Keratinocyte (primary cell): ENCODE measurements around the gene DNAJC7. TPM values are rescaled to one million over a fixed set of nuclear protein-coding genes. Genes with fewer than 3 reads are reported as not detected.
A peak's percentile ranks its signal among the peaks of the same experiment; 100 is the strongest.

Experiments
- DNase-seq: peaks from one replicate; pipeline ENCODE4 v3.0.0-alpha.2; 2011; ENCODE audit warnings: low read depth, missing footprints, low spot score
- FAIRE-seq: peaks from 2 replicates; lab custom pipeline; 2011; peaks lifted over from hg19 to GRCh38; lab: Jason Lieb, UNC
- H2AFZ ChIP-seq: 2 replicates; pipeline ENCODE4 v1.6.0; 2012; ENCODE audit warnings: low read length, control low read depth, inconsistent platforms; ENCODE audit not compliant: control insufficient read depth
- H3K27ac ChIP-seq: 2 replicates; pipeline ENCODE4 v1.5.1; 2011; ENCODE audit warnings: low read length; ENCODE audit not compliant: control insufficient read depth, insufficient read depth
- H3K27me3 ChIP-seq: 3 replicates; pipeline ENCODE4 v1.6.0; 2011; ENCODE audit warnings: low read length; ENCODE audit not compliant: control insufficient read depth, insufficient read depth; ENCODE audit errors: extremely low read depth
- H3K36me3 ChIP-seq, 2 experiments: 2 replicates in 1 of 2; 3 replicates in 1 of 2; pipeline ENCODE4 v1.5.1; 2011; ENCODE audit warnings: low read length in 2 of 2, mild to moderate bottlenecking in 1 of 2; ENCODE audit not compliant: control insufficient read depth in 2 of 2, insufficient read depth in 2 of 2; ENCODE audit errors: extremely low read depth in 1 of 2
- H3K4me1 ChIP-seq: 3 replicates; pipeline ENCODE4 v1.5.1; 2011; ENCODE audit warnings: low read length; ENCODE audit not compliant: control insufficient read depth, insufficient read depth; ENCODE audit errors: extremely low read depth
- H3K4me2 ChIP-seq: 3 replicates; pipeline ENCODE4 v1.6.0; 2011; ENCODE audit warnings: low read depth, low read length; ENCODE audit not compliant: control insufficient read depth, insufficient read depth; ENCODE audit errors: extremely low read depth
- H3K4me3 ChIP-seq, 3 experiments: fragments of 200-600 bp in 1 of 3; sonication (generic) in 1 of 3; 2 replicates in 2 of 3; 3 replicates in 1 of 3; pipeline ENCODE4 v1.5.1; 2011 to 2016; ENCODE audit warnings: low read length in 3 of 3, mild to moderate bottlenecking in 3 of 3, control low read depth in 2 of 3, inconsistent platforms in 1 of 3, low read depth in 1 of 3, mixed read lengths in 1 of 3, mixed run types in 1 of 3, moderate library complexity in 1 of 3; ENCODE audit not compliant: control insufficient read depth in 2 of 3, insufficient read depth in 2 of 3; ENCODE audit errors: extremely low read depth in 1 of 3
- H3K79me2 ChIP-seq: 2 replicates; pipeline ENCODE4 v1.6.0; 2012; ENCODE audit warnings: low read length; ENCODE audit not compliant: control insufficient read depth, insufficient read depth
- H3K9ac ChIP-seq: 3 replicates; pipeline ENCODE4 v1.6.0; 2011; ENCODE audit warnings: low read length; ENCODE audit not compliant: control insufficient read depth, insufficient read depth; ENCODE audit errors: extremely low read depth
- H3K9me1 ChIP-seq: 3 replicates; pipeline ENCODE4 v1.6.0; 2011; ENCODE audit warnings: low read length; ENCODE audit not compliant: control insufficient read depth, insufficient read depth; ENCODE audit errors: extremely low read depth
- H3K9me3 ChIP-seq: 2 replicates; pipeline ENCODE4 v1.5.1; 2012; ENCODE audit warnings: low read depth, low read length; ENCODE audit not compliant: control insufficient read depth
- H4K20me1 ChIP-seq: 3 replicates; pipeline ENCODE4 v1.6.0; 2011; ENCODE audit warnings: low read length; ENCODE audit not compliant: control insufficient read depth, insufficient read depth; ENCODE audit errors: extremely low read depth
- EZH2 ChIP-seq: IDR thresholded peaks from one replicate; pipeline ENCODE4 v1.6.1; 2012; ENCODE audit warnings: inconsistent platforms, mild to moderate bottlenecking, low read length, moderate library complexity
- dilution Hi-C: fragments of 300-500 bp; cut with MboI; formaldehyde crosslinking; loops from one replicate; pipeline ENCODE4 v1.7.0; 2020; ENCODE audit warnings: low sequenced_read_pairs; ENCODE audit not compliant: extremely low pct_ligation_motif_present
- polyA plus RNA-seq, 5 experiments: library from polyadenylated mRNA; depleted of rRNA in 3 of 5; stranded (reverse) in 3 of 5; stranded (forward) in 1 of 5; unstranded in 1 of 5; fragments of >200 nt; gene quantifications; 1 replicate in 1 of 5; 2 replicates in 3 of 5; 3 replicates in 1 of 5; pipeline versions ENCODE4 v1.2.1 to v1.2.3, GENCODE V29; 2011 to 2012; ENCODE audit warnings: missing spikeins in 2 of 5, low read depth in 1 of 5, low replicate concordance in 1 of 5
- TF ChIP-seq, protein P1 (sequence below), 3 experiments: IDR thresholded peaks in 1 of 3; conservative IDR thresholded peaks in 1 of 3; optimal IDR thresholded peaks in 1 of 3; 2 replicates in 2 of 3; 3 replicates in 1 of 3; pipeline versions ENCODE3 to v1.5.1; 2011; ENCODE audit warnings: low read length in 3 of 3, mild to moderate bottlenecking in 3 of 3, moderate library complexity in 2 of 3, control low read depth in 1 of 3, inconsistent platforms in 1 of 3; ENCODE audit not compliant: insufficient read depth in 2 of 3; ENCODE audit errors: extremely low read depth in 1 of 3

The DNAJC7 gene
- polyA plus RNA-seq, 1 donor (not counting 4 experiments of a cell fraction or from before 2014, with no cell fraction given), result 82.5 TPM

GRCh38 chr17:41948762-41949460, 68.3 kb downstream of the DNAJC7 start:
- no peaks in the 10 kb centered on the region for H4K20me1 ChIP-seq
- FAIRE-seq (no peak), DNase-seq (no peak)
- H3K27me3 ChIP-seq, result no peaks in the 10 kb centered on the region
- no peak overlapping the region for H3K4me2 ChIP-seq
- no peaks in the 10 kb centered on the region for H3K4me1 ChIP-seq
- dilution Hi-C loops, result no loop called here
- H3K9me1 ChIP-seq, result no peaks in the 10 kb centered on the region
- no peak overlapping the region for H3K27ac ChIP-seq
- no peaks in the 10 kb centered on the region for H3K9me3 ChIP-seq
- H3K9ac ChIP-seq, result no peak overlapping the region
- peak overlapping the region; percentile 35 for H2AFZ ChIP-seq
- H3K79me2 ChIP-seq, result no peaks in the 10 kb centered on the region
- no peak overlapping the region for H3K4me3 ChIP-seq
- TF ChIP-seq, protein P1, sequence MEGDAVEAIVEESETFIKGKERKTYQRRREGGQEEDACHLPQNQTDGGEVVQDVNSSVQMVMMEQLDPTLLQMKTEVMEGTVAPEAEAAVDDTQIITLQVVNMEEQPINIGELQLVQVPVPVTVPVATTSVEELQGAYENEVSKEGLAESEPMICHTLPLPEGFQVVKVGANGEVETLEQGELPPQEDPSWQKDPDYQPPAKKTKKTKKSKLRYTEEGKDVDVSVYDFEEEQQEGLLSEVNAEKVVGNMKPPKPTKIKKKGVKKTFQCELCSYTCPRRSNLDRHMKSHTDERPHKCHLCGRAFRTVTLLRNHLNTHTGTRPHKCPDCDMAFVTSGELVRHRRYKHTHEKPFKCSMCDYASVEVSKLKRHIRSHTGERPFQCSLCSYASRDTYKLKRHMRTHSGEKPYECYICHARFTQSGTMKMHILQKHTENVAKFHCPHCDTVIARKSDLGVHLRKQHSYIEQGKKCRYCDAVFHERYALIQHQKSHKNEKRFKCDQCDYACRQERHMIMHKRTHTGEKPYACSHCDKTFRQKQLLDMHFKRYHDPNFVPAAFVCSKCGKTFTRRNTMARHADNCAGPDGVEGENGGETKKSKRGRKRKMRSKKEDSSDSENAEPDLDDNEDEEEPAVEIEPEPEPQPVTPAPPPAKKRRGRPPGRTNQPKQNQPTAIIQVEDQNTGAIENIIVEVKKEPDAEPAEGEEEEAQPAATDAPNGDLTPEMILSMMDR (optimal IDR thresholded peaks at IDR 0.05 in 1 of 3, IDR thresholded peaks at IDR 0.05 in 1 of 3, conservative IDR thresholded peaks at IDR 0.05 in 1 of 3; ENCODE audit: extremely low read depth in 1 of 3, insufficient read depth in 2 of 3, low read length in 3 of 3), result no peak
- TF ChIP-seq EZH2, result no peak
- H3K36me3 ChIP-seq, result no peaks in the 10 kb centered on the region

DNA sequence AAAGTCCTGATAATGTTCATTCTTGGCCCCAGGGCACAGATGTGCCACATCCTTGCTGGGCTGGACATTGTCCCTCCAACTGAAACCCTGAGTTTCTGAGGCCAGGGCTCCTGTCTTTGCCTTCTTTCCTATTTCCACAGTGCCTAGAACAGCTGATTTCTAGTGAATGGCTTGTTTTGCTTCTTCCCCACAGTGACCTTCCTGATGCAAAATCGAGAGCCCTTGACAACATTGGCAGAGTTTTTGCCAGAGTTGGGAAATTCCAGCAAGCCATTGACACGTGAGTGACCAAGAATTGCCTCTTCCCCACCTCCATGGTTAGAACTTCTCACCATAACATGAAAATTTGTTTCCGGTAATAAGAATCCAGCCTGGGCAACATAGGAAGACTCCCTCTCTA, 72.3 kb downstream of the DNAJC7 start:
- no peak overlapping the region for H3K4me3 ChIP-seq
- DNase-seq (no peak), FAIRE-seq (no peak)
- H3K36me3 ChIP-seq, result no peaks in the 10 kb centered on the region
- H3K9me3 ChIP-seq, result no peaks in the 10 kb centered on the region
- H3K79me2 ChIP-seq, result no peaks in the 10 kb centered on the region
- H3K4me2 ChIP-seq, result no peak overlapping the region
- no peak overlapping the region for H2AFZ ChIP-seq
- peaks cover 3% of the 10 kb centered on the region for H3K27me3 ChIP-seq
- no peaks in the 10 kb centered on the region for H3K4me1 ChIP-seq
- no peak overlapping the region for H3K27ac ChIP-seq
- no peaks in the 10 kb centered on the region for H3K9me1 ChIP-seq
- TF ChIP-seq EZH2, result no peak
- TF ChIP-seq, protein P1 (optimal IDR thresholded peaks at IDR 0.05 in 1 of 3, IDR thresholded peaks at IDR 0.05 in 1 of 3, conservative IDR thresholded peaks at IDR 0.05 in 1 of 3; ENCODE audit: extremely low read depth in 1 of 3, insufficient read depth in 2 of 3, low read length in 3 of 3), result no peak
- dilution Hi-C loops, result no loop called here
- no peaks in the 10 kb centered on the region for H4K20me1 ChIP-seq
- no peak overlapping the region for H3K9ac ChIP-seq
